Peyer's patch (tissue), 4 donors: ENCODE data around the gene TMBIM6.

Source experiments
- CTCF ChIP-seq, 6 experiments: fragments of 450-650 bp in 4 of 6; fragments of 200-600 bp in 2 of 6; sonication (generic) in 1 of 6; IDR thresholded peaks; one replicate each; pipeline ENCODE4 v1.5.1; 2017 to 2019; ENCODE audit warnings: antibody characterized with exemption in 6 of 6, mild to moderate bottlenecking in 3 of 6, moderate library complexity in 1 of 6
- POLR2A ChIP-seq, 2 donors: fragments of 450-650 bp; IDR thresholded peaks; one replicate each; pipeline ENCODE4 v1.5.1; 2017; ENCODE audit warnings: antibody characterized with exemption in 2 of 2, mild to moderate bottlenecking in 2 of 2, moderate library complexity in 2 of 2

- TF ChIP-seq CTCF (IDR thresholded peaks at IDR 0.05) (no peak), POLR2A (IDR thresholded peaks at IDR 0.05) (no peak)
These were observed 22.8 kb downstream of the TMBIM6 start for GRCh38 chr12:49764126-49764525.
